OCI-LY7 (cell line): ENCODE measurements around the gene FDPS.

Source experiments
- EZH2phosphoT487 ChIP-seq: fragments of 200-600 bp; sonication (generic); IDR thresholded peaks from 2 replicates; pipeline ENCODE4 v1.6.1; 2018; ENCODE audit warnings: low read depth, borderline replicate concordance, mild to moderate bottlenecking, mixed run types, antibody characterized with exemption, low read length, moderate library complexity, mixed read lengths
- TF ChIP-seq, protein P1 (sequence below): fragments of 200-600 bp; sonication (generic); conservative IDR thresholded peaks from 2 replicates; pipeline ENCODE4 v1.5.1; 2014; ENCODE audit warnings: mild to moderate bottlenecking, antibody characterized with exemption, low read length, moderate library complexity, mixed read lengths

DNA sequence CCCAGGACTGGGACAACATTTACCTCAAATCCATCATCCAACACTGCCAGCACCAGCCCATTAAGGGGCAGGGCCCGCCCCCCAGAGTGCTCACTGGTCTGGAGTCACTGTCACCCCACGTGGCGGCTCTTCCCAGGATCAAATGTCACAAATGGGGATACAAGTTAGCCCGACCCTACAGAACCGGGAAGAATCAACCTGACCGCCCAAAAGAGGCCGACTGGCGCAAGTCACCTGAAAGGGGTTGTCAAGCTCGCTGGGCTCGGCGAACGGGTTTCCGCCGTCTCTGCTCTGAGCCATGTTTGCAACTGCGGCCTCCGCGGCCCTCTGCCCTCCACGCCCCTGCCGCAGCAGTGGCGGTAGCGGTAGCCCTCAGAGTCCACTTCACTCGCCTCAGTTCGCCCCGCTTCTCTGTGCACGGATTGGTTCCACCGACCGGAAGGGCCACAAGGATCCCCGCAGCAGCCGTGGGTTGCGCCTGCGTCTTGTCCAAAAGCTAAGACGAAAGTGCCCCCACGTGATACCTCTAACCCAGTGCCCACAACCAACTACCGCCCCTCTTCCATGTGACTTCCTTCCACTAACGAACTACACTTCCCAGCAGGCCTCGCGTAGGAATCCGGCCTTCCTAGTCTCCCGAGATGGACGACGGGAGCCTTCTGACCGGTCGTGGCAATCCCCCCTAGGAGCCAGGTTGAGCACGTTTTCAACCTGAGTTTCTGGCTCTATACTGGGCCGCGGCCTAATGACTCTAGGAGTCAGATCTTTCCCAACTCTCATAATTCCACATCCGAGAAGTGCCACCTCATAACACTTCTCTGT, 46.6 kb upstream of the FDPS start, which contains the start of gene SCAMP3:
- TF ChIP-seq, protein P1, sequence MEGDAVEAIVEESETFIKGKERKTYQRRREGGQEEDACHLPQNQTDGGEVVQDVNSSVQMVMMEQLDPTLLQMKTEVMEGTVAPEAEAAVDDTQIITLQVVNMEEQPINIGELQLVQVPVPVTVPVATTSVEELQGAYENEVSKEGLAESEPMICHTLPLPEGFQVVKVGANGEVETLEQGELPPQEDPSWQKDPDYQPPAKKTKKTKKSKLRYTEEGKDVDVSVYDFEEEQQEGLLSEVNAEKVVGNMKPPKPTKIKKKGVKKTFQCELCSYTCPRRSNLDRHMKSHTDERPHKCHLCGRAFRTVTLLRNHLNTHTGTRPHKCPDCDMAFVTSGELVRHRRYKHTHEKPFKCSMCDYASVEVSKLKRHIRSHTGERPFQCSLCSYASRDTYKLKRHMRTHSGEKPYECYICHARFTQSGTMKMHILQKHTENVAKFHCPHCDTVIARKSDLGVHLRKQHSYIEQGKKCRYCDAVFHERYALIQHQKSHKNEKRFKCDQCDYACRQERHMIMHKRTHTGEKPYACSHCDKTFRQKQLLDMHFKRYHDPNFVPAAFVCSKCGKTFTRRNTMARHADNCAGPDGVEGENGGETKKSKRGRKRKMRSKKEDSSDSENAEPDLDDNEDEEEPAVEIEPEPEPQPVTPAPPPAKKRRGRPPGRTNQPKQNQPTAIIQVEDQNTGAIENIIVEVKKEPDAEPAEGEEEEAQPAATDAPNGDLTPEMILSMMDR: no peak
- no peak for TF ChIP-seq EZH2phosphoT487
